ENCODE data around the gene INPP5B.
"Not testable (repeated sequence)": the region's sequence is repeated elsewhere in the genome, so short reads cannot be mapped to it uniquely, and the experiment has no call there.

INPP5B gene

DNA sequence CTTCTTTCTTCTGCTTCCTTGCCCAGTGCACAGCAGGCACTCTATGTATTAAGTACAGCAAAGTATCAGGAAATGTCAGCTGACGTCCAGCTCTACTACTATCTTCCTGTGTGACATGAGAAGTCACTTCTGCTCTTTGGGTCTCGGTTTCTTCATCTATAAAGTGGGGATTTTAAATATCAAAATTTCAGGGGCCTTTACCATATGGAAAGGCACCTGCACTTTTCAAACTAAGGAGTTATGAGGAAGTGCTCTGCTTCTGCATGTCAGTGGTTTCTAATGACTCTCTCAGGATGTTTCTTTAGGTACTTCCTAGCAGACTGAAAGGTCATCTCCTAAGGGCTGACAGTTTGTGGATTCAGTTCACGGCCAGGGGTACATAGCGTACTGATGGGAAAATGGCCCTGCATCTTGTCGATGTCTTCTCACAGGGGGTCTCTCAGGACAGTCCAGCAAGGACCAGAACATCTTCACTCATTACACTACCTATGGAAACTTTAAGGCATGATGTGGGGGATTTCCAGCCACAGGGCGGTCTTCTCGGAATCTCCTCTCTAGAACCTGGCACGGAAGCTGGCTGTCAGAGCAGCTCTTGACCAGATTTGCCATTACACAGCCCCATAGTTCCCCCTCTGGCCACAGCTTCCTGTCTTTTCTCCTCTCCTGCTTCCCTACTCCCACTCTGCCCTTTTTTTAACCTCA, 45.5 kb downstream of the INPP5B start:
- DNase-seq (ENCODE audit: insufficient read length, low spot score) = no peak
- TF ChIP-seq, protein P1, sequence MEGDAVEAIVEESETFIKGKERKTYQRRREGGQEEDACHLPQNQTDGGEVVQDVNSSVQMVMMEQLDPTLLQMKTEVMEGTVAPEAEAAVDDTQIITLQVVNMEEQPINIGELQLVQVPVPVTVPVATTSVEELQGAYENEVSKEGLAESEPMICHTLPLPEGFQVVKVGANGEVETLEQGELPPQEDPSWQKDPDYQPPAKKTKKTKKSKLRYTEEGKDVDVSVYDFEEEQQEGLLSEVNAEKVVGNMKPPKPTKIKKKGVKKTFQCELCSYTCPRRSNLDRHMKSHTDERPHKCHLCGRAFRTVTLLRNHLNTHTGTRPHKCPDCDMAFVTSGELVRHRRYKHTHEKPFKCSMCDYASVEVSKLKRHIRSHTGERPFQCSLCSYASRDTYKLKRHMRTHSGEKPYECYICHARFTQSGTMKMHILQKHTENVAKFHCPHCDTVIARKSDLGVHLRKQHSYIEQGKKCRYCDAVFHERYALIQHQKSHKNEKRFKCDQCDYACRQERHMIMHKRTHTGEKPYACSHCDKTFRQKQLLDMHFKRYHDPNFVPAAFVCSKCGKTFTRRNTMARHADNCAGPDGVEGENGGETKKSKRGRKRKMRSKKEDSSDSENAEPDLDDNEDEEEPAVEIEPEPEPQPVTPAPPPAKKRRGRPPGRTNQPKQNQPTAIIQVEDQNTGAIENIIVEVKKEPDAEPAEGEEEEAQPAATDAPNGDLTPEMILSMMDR (IDR thresholded peaks at IDR 0.05; ENCODE audit: insufficient read depth, missing control alignments) = no peak
- no peak for FAIRE-seq

DNA sequence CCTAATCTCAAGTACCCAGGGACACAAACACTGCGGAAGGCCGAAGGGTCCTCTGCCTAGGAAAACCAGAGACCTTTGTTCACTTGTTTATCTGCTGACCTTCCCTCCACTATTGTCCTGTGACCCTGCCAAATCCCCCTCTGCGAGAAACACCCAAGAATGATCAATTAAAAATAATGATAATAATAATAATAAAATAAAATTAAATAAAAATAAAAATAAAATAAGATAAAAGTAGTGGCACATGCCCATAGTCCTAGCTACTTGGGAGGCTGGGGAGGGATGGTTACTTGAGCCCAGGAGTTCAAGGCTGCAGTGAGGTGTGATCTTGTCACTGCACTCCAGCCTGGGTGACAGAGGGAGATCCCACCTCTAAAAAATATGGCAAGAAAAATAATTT, 49.3 kb downstream of the INPP5B start:
- not testable (repeated sequence) for FAIRE-seq; DNase-seq (ENCODE audit: insufficient read length, low spot score)

DNA sequence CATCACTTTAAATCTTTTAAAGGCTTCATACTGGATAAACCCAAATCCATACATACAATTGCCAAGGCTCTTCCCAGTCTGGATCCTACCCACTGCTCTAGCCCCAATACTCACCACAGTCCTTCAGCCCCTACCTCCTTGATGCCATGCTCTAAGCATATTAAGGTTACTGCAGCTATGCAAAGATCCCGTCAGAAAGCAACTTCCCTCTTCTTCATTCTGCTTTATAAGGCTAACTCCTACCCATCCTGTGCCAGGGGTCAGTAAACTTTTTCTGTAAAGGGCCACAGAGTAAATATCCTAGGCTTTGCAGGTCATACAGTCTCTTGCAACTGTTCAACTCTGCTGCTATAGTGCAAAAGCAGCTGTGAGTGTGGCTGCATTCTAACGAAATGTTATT, 53.2 kb downstream of the INPP5B start:
- no peak for DNase-seq (ENCODE audit: insufficient read length, low spot score)
- no peak for FAIRE-seq
- TF ChIP-seq, protein P1 (IDR thresholded peaks at IDR 0.05; ENCODE audit: insufficient read depth, missing control alignments) = no peak

DNA sequence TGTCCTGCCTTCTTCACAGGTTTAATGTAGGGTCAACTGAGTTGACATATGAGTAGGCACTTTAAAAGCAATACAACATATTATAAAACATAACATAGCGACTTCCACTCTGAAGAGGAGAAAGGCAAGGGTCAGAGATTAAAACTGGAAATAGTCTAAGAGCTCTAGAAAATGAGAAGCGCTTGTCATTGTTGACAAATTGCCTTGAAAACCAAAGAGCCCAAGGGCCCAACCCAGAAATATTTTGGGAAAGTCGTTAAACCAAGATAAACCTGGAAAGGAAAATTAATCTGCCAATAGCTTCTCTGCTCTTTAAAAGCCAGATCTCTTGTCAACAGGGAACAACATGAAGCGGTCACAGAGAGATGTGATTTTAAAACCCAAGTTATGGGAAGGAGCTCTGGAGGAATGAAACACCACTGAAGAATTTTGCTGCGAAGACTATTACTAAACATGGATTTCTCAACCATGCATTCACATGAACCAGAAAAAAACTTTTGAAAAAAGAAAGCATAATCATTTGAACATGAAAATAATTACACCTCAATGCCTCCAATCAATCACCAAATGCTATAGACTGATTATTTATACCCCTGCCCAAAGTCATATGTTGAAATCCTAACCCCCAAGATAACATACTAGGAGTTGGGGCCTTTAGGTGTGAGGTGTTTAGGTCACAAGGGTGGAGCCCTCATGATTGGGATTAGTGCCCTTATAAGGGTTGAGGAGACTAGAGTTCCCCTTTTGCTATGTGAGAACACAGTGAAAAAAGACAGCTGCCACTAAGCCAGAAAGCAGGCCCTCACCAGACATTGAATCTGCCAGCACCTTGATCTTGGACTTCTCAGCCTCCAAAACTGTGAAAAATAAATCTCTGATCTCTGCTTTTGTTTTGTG, 54.5 kb downstream of the INPP5B start:
- no peak for FAIRE-seq
- TF ChIP-seq, protein P1 (IDR thresholded peaks at IDR 0.05; ENCODE audit: insufficient read depth, missing control alignments) = no peak
- DNase-seq (ENCODE audit: insufficient read length, low spot score) = no peak

DNA sequence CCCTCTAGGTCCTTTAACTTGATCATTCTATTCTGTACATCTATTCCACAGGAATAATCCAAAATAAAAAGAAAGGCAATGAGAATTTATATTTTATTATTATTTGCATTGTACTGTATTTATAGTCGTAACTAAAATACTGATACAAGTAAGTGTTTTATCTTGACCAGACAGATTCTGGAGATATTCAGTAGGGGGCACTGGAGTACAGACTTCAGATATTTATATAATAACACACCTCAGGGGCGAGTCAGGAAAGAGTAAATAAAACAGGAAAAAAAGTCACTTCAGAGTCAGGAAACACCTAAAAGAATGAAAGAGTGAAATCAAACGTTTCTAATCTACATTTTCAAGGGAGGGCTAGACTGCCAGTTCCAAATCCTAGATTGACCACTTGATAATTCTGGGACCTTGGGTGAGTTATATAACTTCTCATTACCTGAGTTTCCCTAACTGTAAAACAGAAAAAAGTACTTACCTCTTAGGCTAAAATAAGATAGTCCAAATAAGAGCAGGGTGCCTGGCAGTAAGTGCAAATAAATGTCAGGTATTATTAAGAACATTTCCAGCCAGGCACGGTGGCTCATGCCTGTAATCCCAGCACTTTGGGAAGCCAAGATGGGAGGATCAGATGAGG, 56.4 kb downstream of the INPP5B start:
- TF ChIP-seq, protein P1 (IDR thresholded peaks at IDR 0.05; ENCODE audit: insufficient read depth, missing control alignments) = peak; percentile 42
- no peak for DNase-seq (ENCODE audit: insufficient read length, low spot score)
- no peak for FAIRE-seq

DNA sequence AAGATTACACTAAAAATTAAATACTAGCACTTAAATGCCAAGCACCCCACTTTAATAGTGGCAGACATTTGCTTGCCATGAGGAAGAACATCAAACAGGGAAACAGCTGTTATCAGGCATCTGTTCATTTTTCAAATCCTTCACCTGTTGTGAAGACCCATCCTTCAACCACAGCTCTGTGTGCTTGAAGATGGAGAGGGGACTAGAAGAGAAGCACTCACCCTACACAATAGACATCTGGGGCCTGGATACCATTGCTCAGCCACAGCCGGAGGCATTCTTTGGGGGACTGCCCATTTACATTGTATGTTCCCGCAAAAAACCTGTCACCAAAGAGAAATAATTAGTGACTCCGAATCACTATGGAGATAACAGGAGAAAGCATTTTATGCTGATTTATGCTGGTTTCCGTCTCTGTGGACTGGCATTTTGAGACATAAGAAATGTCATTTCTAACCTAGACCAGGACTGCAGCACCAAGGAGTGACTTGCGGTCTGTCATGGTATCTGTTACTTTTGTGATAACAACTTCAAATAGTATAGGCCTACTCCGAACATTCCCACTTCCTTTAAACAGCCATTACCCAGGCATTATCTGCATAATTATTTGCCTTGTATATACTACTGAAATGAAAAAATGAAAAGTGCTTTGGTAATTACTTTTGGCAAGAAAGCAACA, 58.7 kb downstream of the INPP5B start:
- FAIRE-seq (no peak), DNase-seq (ENCODE audit: insufficient read length, low spot score) (no peak)
- TF ChIP-seq, protein P1 (IDR thresholded peaks at IDR 0.05; ENCODE audit: insufficient read depth, missing control alignments) = no peak

DNA sequence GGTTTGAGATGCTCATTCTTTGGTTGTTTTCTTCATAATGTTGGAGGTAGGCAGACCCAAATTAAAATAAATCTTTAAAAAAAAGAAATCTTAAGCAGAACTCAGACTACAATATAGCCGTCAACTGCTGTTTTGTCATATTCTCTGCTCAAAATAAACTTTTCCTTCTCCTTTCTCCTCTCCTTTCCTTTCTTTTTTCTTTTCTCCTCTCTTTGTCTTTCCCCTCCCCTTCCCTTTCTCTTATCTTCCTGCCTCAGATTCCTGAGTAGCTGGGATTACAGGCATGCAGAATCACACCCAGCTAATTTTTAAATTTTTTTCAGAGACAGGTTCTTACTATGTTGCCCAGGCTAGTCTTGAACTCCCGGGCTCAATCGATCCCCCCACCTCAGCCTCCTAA, 62.7 kb downstream of the INPP5B start:
- TF ChIP-seq, protein P1 (IDR thresholded peaks at IDR 0.05; ENCODE audit: insufficient read depth, missing control alignments) = no peak
- DNase-seq (ENCODE audit: insufficient read length, low spot score) (no peak), FAIRE-seq (no peak)

Data from D721Med (cell line).